HG02623 (cell line): ENCODE measurements around the gene CASQ2.
A peak's percentile ranks its signal among the peaks of the same experiment; 100 is the strongest.

Experiments
- ATAC-seq: cut with Tn5 transposase; IDR thresholded peaks from one replicate; pipeline ENCODE4 v1.9.1; 2021; ENCODE audit warnings: moderate library complexity; ENCODE audit not compliant: unreplicated experiment

CASQ2 gene

GRCh38 chr1:115768549-115768948, at the start of gene CASQ2:
TSS of gene CASQ2 (minus strand) at chr1:115768714. CDS start at chr1:115768541, 173 bp downstream.
- ATAC-seq: no peak

GRCh38 chr1:115815694-115816093, 47.2 kb upstream of the CASQ2 start:
- no peak for ATAC-seq

GRCh38 chr1:115814685-115815398, 46.3 kb upstream of the CASQ2 start:
- no peak for ATAC-seq

GRCh38 chr1:115813727-115814126, 45.2 kb upstream of the CASQ2 start:
- no peak for ATAC-seq

GRCh38 chr1:115811140-115811828, 42.8 kb upstream of the CASQ2 start:
- no peak for ATAC-seq

GRCh38 chr1:115810609-115811008, 42.1 kb upstream of the CASQ2 start:
- no peak for ATAC-seq

- no peak for ATAC-seq
Observed at GRCh38 chr1:115809847-115810246, 41.3 kb upstream of the CASQ2 start.

- ATAC-seq: no peak
Observed at GRCh38 chr1:115809076-115809475, 40.6 kb upstream of the CASQ2 start.

GRCh38 chr1:115807723-115808122, 39.2 kb upstream of the CASQ2 start:
- ATAC-seq: peak; percentile 52

GRCh38 chr1:115805597-115805996, 37.1 kb upstream of the CASQ2 start:
- ATAC-seq: no peak

- no peak for ATAC-seq
Observed at GRCh38 chr1:115802416-115802815, 33.9 kb upstream of the CASQ2 start.

- ATAC-seq: no peak
Observed at GRCh38 chr1:115797486-115797885, 29.0 kb upstream of the CASQ2 start.

- ATAC-seq: no peak
Observed at GRCh38 chr1:115796897-115797296, 28.4 kb upstream of the CASQ2 start.

- no peak for ATAC-seq
Observed at GRCh38 chr1:115796036-115796435, 27.5 kb upstream of the CASQ2 start.

- ATAC-seq: no peak
Observed at GRCh38 chr1:115794976-115795639, 26.6 kb upstream of the CASQ2 start.

GRCh38 chr1:115793162-115793561, 24.6 kb upstream of the CASQ2 start:
- ATAC-seq: no peak

GRCh38 chr1:115791816-115792215, 23.3 kb upstream of the CASQ2 start:
- ATAC-seq: no peak

- ATAC-seq: no peak
Observed at GRCh38 chr1:115790846-115791245, 22.3 kb upstream of the CASQ2 start.

- no peak for ATAC-seq
Observed at GRCh38 chr1:115790356-115790755, 21.8 kb upstream of the CASQ2 start.

- no peak for ATAC-seq
Observed at GRCh38 chr1:115783311-115783710, 14.8 kb upstream of the CASQ2 start.

- no peak for ATAC-seq
Observed at GRCh38 chr1:115782571-115783281, 14.2 kb upstream of the CASQ2 start.
